Stimulated activated CD8-positive, alpha-beta memory T cell treated with anti-CD3 and anti-CD28 coated beads, Interleukin-4, amount 100 ng/mL, for 1 hour (primary cell): ENCODE data around the gene PLEK2.
A peak's percentile ranks its signal among the peaks of the same experiment; 100 is the strongest.
"Not testable (repeated sequence)": the region's sequence is repeated elsewhere in the genome, so short reads cannot be mapped to it uniquely, and the experiment has no call there.

ENCODE experiments used
- DNase-seq, 2 donors: peaks; one replicate each; pipeline ENCODE4 v3.0.0-alpha.2; 2020; ENCODE audit warnings: low read depth in 2 of 2, low spot score in 1 of 2

PLEK2 gene

DNA sequence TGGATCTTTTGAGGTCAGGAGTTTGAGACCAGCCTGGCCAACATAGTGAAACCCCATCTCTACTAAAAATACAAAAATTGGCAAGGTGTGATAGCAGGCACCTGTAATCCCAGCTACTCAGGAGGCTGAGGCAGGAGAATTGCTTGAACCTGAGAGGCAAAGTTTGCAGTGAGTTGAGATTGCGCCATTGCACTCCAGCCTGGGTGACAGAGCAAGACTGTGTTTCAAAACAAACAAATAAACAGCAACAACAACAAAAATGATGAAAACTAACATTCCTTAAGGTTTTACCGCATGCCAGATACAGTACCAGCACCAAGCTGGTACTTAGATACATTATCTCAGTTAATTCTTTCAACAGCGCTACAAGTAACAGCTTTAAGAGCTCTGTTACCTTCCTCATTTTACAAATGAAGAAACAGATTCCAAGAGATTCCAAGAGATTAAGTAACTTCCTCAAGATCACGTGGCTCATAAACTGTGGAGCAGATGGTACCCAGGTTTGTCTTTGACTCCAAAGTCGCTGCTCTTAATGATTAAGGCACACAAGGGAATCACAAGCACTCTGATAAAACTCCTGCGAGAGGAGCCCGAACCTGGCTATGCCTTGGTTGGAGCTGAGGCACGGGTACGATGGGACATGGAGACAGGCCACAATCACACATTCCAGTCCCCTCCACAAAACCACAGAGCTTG is 17.7 kb upstream of the PLEK2 start:
- no peak for DNase-seq

DNA sequence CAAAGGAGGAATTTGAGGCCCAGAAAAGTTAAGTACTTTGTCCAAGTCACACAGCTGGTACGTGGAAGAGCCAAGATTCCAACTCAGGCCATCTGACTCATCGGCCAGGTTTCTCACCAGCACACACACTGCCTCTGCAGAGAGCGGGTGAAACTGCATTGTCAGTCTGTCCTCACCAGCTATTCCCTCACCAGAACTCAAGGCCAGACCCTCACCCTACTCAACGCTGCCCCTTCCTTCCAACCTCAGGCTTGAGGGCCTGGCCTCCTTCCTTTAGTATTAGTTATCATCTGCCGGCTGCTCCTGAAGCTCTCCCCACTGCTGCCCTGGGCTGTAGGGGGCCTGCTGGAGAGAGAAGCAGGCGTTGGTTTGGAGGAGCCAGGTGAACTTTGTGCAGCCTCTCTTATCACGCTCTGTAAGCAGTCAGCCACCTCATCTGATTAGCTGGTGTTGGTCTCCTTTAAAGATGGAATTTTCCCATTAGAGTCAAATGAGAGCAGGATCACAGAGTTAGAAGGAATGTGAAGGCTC is 16.6 kb upstream of the PLEK2 start:
- DNase-seq, result no peak

DNA sequence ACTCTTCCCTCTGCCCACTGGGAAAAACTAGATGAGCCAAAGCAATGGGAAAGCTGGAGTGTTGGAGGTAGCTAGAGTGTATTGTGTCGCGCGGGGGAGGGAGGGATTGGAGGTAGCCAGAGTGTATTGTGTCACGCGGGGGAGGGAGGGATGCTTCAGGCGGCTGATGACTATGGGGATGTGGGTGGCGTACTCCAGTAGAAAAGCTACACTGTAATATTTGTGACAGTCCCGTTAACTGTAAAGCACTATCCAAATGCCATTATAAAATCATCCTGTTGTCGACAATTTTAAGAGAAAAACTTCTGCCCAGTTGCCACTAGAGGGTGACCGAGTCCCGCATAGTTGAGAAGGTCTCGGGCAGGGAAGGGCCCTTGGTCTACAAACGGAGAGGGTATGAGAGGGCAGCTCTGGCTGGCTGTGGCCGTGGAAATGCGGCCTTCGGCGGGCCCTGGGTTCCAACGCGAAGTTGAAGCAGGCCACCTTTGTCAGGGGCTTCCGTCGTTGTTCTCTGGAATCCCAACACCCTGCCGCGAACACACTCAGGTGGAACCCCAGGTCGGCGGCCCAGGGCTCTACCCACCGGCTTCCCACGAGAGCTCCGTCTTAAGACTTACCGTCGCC is 15.1 kb upstream of the PLEK2 start:
- peak; percentile 18 to 53 for DNase-seq

GRCh38 chr14:67426161-67426560 is 14.2 kb upstream of the PLEK2 start:
- DNase-seq, result no peak

- no peak for DNase-seq
Measured at GRCh38 chr14:67425608-67426007, 13.6 kb upstream of the PLEK2 start.

- DNase-seq, result no peak
Measured at GRCh38 chr14:67424539-67424938, 12.6 kb upstream of the PLEK2 start.

- no peak for DNase-seq
Measured at GRCh38 chr14:67423424-67423823, 11.5 kb upstream of the PLEK2 start.

DNA sequence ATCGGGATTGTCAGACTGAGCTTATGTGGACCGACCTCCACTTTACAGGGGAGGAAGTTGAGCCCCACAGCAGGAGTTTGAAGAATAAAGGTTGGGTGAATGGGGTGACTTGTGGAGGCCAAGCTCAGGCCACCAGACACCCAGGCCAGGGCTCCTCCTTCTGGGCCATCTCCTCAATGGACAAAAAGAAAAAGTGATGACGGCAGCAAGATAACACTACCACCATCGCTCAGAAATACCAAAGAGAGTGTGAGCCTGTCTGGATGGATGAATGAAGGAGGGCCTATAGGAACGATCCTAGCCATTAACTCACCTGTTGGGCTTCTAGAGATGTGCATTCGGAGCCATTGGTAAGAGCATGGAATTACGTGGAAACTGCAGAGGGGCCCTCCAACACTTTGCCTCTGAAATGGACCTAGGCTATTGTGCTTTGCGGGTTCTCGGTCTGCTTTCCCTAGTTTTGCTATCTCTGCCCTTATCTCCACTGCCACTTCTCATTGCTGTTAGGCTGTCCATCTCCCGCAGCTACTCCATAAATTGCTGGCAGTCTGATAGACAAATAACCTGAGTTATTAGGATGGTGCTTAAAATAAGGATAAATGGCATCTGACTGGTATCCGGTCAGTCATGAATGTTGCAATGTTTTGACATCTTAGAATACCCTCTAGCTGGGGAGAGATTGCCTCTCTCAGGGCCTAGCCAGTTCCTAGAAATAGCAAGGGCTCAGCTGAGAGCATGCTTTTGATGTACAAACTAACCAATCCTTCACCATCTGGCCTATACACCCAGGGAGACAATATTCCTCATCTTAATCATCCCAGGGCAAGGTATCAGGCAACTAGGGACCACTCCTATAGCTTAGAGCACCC is 9.6 kb upstream of the PLEK2 start:
- DNase-seq, result no peak

- DNase-seq, result no peak
Measured at GRCh38 chr14:67420102-67420739, 8.3 kb upstream of the PLEK2 start.

- no peak for DNase-seq
Measured at GRCh38 chr14:67418401-67419191, 6.6 kb upstream of the PLEK2 start.

- no peak for DNase-seq
Measured at GRCh38 chr14:67417633-67418032, 5.7 kb upstream of the PLEK2 start.

- DNase-seq, result no peak
Measured at GRCh38 chr14:67416810-67417209, 4.8 kb upstream of the PLEK2 start.

GRCh38 chr14:67416085-67416484 is 4.1 kb upstream of the PLEK2 start:
- no peak for DNase-seq

DNA sequence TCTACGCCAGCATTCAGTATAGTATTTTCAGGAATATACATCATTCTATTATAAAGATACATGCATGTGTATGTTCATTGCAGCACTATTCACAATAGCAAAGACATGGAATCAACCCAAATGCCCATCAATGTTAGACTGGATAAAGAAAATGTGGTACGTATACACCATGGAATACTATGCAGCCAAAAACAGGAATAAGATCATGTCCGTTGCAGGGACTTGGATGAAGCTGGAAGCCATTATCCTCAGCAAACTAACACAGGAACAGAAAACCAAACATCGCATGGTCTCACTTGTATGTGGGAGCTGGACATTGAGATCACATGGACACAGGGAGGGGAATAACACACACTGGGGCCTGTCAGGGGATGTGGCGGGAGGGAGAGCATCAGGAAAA is 3.6 kb upstream of the PLEK2 start:
- not testable (repeated sequence) for DNase-seq

DNA sequence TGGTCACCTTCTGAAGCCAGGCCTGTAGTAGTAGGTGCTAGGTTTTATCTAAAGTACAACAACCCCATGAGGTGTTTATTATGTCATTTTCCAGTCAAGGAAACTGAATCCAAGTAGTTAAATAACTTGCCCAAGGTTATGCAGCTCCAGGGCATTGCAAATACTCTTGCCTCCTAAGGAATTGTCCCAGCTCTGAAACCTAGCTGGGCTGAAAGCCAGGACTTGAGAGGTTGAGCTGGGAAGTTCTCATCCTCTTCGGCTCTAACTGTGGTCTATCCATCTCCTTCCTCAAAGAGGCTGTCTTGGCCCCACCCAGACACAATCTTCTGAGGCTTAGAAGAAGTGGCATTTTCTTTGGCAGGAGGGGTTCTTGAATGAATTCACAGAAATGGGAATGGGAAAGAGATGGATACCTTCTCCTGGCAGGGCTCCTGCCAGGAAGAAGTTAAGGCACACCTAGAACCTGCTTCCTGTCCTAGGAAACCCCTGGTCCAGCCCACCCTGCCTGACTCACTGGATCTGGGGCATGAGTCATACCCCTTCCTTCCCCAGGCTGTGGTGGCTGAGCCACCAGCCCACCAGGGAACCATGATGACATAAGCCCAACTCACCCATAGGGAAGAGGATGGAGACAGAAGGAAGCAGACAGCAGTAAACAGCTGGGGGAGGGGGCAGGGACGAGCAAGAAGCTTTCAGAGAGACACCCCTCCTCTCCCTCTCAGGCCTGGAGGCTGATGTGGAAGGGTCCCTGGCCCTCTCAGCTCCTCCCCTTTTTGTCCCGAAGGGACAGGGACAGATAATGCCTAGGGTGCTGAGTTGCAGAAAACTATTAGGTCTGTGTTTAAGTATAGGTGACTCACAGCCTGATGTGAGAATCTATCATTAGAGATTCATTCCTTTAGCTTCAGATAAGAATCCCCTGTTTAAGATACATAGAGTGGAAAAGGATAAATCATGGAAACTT is 2.1 kb upstream of the PLEK2 start:
- DNase-seq, result no peak

DNA sequence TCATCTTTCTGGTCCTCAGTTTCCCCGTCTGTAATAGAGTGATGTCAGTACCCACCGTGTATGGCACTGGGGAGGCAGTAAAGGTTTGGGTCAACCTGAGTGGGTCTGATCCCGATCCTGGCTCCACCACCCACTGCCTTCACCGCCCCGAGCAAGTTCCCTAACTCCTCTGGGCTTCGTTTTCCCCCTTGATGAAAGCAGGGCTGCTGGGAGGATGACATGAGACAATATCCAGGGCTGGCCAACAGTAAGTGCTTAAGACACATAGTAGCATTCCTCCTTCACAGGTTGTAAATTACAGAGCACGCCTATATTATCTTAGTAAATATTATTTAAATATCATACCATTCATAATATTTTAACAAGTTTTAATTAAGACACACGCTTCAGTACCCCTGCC is 595 bp downstream of the PLEK2 start:
- DNase-seq, result no peak

DNA sequence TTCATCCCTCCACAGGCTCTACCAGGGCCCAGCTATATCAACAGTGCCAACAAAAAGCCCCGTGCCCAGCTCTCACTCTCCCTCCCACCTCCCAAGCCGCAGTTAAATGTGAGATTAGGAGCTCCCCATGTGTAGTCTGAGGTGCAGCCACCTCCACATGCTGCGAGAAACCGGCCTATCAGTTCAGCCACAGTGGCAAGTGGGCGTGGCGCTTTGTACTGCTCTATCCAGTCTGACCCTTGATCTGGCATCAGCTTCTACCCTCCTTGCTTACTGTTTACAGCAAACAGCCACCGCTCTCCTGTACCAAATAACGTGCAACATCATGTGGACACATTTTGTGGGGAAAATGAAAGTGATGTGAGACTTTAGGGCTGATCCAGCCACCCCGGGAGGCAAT is 1.7 kb downstream of the PLEK2 start:
- no peak for DNase-seq

DNA sequence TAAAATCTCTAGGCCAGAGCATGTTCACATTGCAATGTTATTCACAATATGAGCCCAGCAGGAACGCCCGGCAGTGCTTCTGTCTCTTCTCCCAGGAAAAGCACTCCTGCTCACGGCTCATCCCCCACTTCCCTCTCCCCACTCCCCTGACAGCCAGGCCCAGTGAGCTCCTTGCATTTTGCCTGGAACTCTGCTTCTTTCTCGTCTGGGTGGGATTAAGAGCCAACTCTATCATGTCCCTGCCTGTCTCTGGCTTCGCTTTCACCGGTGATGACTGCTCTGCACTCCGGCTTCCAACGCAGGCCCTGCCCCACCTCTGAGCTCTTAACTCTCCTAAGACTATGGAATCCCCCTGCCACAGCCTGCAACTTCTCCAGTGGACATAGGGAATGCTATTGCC is 2.5 kb downstream of the PLEK2 start:
- no peak for DNase-seq

DNA sequence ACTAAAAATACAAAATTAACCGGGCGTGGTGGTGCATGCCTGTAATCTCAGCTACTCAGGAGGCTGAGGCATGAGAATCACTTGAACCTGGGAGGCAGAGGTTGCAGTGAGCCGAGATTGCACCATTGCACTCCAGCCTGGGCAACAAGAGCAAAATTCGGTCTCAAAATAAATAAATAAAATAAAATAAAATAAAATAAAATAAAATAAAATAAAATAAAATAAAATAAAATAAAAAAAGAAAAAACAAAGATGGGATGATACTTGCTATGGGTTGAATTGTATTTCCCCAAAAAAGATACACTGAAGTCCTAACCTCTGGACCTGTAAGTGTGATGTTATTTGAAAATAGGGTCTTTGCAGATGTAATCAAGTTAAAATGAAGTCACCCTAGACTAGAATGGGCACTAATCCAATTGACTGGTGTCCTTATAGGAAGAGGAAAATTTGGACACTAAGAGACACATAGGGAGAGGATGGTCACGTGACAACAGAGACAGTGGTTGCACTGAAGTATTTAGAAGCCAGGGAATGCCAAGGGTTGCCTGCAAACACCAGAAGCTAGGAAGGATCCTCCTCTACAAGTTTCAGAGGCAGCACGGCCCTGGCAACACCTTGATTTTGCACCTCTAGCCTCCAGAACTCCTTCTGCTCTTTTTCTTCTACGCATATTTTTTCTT is 3.7 kb downstream of the PLEK2 start:
- not testable (repeated sequence) for DNase-seq
